ENCODE measurements around the gene CIP2A. TPM values are rescaled to one million over a fixed set of nuclear protein-coding genes. Genes with fewer than 3 reads are reported as not detected.
A peak's percentile ranks its signal among the peaks of the same experiment; 100 is the strongest.

CIP2A gene
- total RNA-seq, 1 donor from 2014 or later: 11.3 TPM

GRCh38 chr3:108602935-108603294 is 13.7 kb upstream of the CIP2A start:
- Mint-ChIP-seq H3K4me1 (peaks cover 30% of the 10 kb centered on the region), H3K27ac (peak overlapping the region; percentile 72), H3K36me3 (ENCODE audit: low read depth) (peaks cover 5% of the 10 kb centered on the region), H3K27me3 (no peaks in the 10 kb centered on the region), H3K9me3 (no peaks in the 10 kb centered on the region), H3K4me3 (peak overlapping the region; percentile 65)
- DNase-seq: no peak
- ATAC-seq (ENCODE audit: low read depth): no peak
- ChIA-PET CTCF (interaction anchor here (0.5 to 2.6 kb wide), 3 partner anchors 12 to 664 kb away, joined by 3 to 12 read pairs (median 6); partner anchors contain the start of genes CIP2A and DZIP3), POLR2A (interaction anchor here (1.4 to 7.5 kb wide), 2 partner anchors 12 to 477 kb away, joined by 5 to 96 read pairs; partner anchors contain the start of genes CIP2A and DZIP3)
- intact Hi-C loops (cut with micrococcal nuclease): loop anchor here (1.0 kb wide), 1 partner anchor 14 kb away; the partner anchor contains the start of genes CIP2A and DZIP3
- TF ChIP-seq CTCF (IDR thresholded peaks at IDR 0.05): no peak

DNA sequence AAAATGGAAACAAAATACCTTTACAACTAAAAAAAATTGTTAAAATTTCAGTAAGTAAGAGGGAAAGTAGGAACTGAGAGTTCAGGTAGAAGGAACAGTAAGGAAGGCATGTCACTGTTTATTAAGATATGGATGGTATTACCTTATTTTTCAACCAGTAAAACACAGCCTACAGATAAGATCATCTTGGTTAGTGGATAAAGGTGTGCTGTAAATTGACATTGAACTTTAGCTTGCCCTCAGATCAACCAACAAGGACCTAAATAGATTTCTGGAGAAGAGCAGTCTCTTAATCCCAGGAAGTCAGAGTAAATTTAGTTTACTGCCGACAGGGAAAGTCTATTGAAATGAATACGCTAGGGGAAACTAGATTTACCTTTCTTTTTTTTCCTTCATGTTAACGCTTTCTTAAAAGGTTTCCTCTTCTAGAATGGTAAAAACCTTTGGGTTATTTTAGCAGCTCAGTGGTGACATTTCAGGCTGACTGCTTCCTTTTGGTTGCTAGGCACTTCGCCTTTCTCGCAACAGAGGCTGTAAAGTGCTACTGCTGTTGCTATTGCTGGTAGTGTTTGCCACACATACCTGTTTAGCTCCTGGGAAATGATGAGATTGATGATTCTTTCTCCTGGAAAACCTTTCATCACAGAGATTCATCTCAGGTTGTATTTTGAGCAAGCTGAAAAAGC is 13.2 kb upstream of the CIP2A start:
- Mint-ChIP-seq H3K27ac (peak overlapping the region; percentile 72), H3K36me3 (ENCODE audit: low read depth) (peaks cover 2% of the 10 kb centered on the region), H3K27me3 (no peaks in the 10 kb centered on the region)

DNA sequence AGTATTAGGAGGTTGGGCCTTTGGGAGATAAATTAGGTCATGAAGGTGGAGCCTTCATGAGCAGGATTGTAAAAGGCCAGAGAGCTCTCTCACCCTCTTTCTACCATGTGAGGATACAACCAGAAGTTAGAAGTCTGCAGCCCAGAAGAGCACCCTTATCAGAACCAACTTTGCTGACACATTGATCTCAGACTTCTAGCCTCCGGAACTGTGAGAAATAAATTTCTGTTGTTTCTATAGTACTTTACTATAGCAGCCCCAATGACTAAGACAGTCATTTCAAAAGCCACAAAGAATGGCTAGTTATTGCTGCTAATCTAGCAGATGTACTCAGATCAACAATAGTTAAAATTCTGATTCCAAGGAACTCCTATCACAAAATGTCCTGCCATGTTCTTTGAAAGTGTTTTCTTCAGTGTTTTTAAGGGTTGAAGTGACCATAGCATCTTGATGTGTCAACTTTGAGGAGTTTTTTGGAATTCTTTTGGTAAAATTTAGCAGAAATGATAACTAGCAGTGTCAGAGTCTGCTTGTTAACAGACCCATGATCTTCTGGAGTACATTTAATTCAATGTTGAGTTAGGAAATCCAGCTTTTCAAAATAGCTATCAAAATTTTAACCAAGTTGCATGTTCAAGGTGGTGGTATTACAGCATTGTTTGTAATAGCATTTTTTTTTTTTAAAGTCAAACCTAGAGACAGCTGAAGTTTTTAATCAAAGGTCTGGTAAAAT is 10.6 kb upstream of the CIP2A start:
- H3K27ac Mint-ChIP-seq: no peak overlapping the region
- no peak overlapping the region for H3K4me3 Mint-ChIP-seq
- CTCF ChIA-PET: interaction anchor here (1.2 kb wide), 1 partner anchor 10 kb away, joined by 3 read pairs; the partner anchor contains the start of gene DZIP3
- DNase-seq (no peak), ATAC-seq (ENCODE audit: low read depth) (no peak)
- no peaks in the 10 kb centered on the region for H3K27me3 Mint-ChIP-seq
- H3K36me3 Mint-ChIP-seq (ENCODE audit: low read depth): no peaks in the 10 kb centered on the region
- H3K9me3 Mint-ChIP-seq: no peaks in the 10 kb centered on the region
- H3K4me1 Mint-ChIP-seq: peaks cover 46% of the 10 kb centered on the region
- POLR2A ChIA-PET: interaction anchor here (7.5 kb wide), 1 partner anchor 9 kb away, joined by 96 read pairs; the partner anchor contains the start of genes CIP2A and DZIP3
- intact Hi-C loops (cut with micrococcal nuclease): no loop called here
- TF ChIP-seq CTCF (IDR thresholded peaks at IDR 0.05): no peak

More for the DNA sequence above, 13.2 kb upstream of the CIP2A start:
- peak overlapping the region; percentile 65 for H3K4me3 Mint-ChIP-seq
- intact Hi-C loops (cut with micrococcal nuclease): loop anchor here (1.0 kb wide), 1 partner anchor 13 kb away; the partner anchor contains the start of genes CIP2A and DZIP3
- no peak for DNase-seq
- CTCF ChIA-PET: interaction anchor here (0.5 to 2.6 kb wide), 3 partner anchors 12 to 664 kb away, joined by 3 to 12 read pairs (median 6); partner anchors contain the start of genes CIP2A and DZIP3
- TF ChIP-seq CTCF (IDR thresholded peaks at IDR 0.05): no peak
- no peaks in the 10 kb centered on the region for H3K9me3 Mint-ChIP-seq
- peak; percentile 81 for ATAC-seq (ENCODE audit: low read depth)
- H3K4me1 Mint-ChIP-seq: peaks cover 31% of the 10 kb centered on the region
- POLR2A ChIA-PET: interaction anchor here (1.4 to 7.5 kb wide), 2 partner anchors 11 to 477 kb away, joined by 5 to 96 read pairs; partner anchors contain the start of genes CIP2A and DZIP3

GRCh38 chr3:108598375-108598774 is 9.1 kb upstream of the CIP2A start:
- ChIA-PET POLR2A (interaction anchor here (7.5 kb wide), 1 partner anchor 7 kb away, joined by 96 read pairs; the partner anchor contains the start of genes CIP2A and DZIP3), CTCF (interaction anchor here (0.5 to 1.4 kb wide), 3 partner anchors 9 to 188 kb away, joined by 3 to 4 read pairs (median 3); partner anchors contain the start of genes CIP2A and DZIP3)
- TF ChIP-seq CTCF (IDR thresholded peaks at IDR 0.05): no peak
- Mint-ChIP-seq H3K27ac (no peak overlapping the region), H3K9me3 (no peaks in the 10 kb centered on the region), H3K27me3 (no peaks in the 10 kb centered on the region), H3K4me1 (peaks cover 36% of the 10 kb centered on the region), H3K4me3 (no peak overlapping the region), H3K36me3 (ENCODE audit: low read depth) (no peaks in the 10 kb centered on the region)
- ATAC-seq (ENCODE audit: low read depth): no peak
- intact Hi-C loops (cut with micrococcal nuclease): no loop called here
- DNase-seq: no peak

All from activated B cell treated with CpG ODN at 0.5 μM for 24 hours (primary cell).